Liver (tissue), 9 donors: ENCODE data around the gene EFCAB10. TPM values are rescaled to one million over a fixed set of nuclear protein-coding genes. Genes with fewer than 3 reads are reported as not detected.

Source experiments
- DNase-seq: peaks from one replicate; pipeline ENCODE4 v3.0.0-alpha.2; 2017; ENCODE audit warnings: low spot score
- H3K27ac ChIP-seq, 2 donors: one replicate each; pipeline ENCODE4 v1.7.0; 2013; ENCODE audit warnings: inconsistent platforms in 2 of 2, low read length in 2 of 2, control low read depth in 1 of 2, low read depth in 1 of 2, mild to moderate bottlenecking in 1 of 2
- H3K27me3 ChIP-seq, 4 donors: one replicate each; pipeline versions ENCODE4 v1.6.1 to v1.7.0; 2013; ENCODE audit warnings: low read length in 3 of 4, inconsistent platforms in 1 of 4, mild to moderate bottlenecking in 1 of 4, moderate library complexity in 1 of 4; ENCODE audit not compliant: control insufficient read depth in 4 of 4, insufficient read depth in 4 of 4
- H3K36me3 ChIP-seq, 4 donors: one replicate each; pipeline versions ENCODE4 v1.6.1 to v1.7.0; 2013; ENCODE audit warnings: low read length in 3 of 4, mild to moderate bottlenecking in 3 of 4, low read depth in 1 of 4, moderate library complexity in 1 of 4; ENCODE audit not compliant: control insufficient read depth in 4 of 4, insufficient read depth in 3 of 4
- H3K4me1 ChIP-seq, 4 donors: one replicate each; pipeline versions ENCODE4 v1.6.1 to v1.7.0; 2013; ENCODE audit warnings: low read length in 3 of 4, mild to moderate bottlenecking in 3 of 4, moderate library complexity in 1 of 4; ENCODE audit not compliant: control insufficient read depth in 4 of 4, insufficient read depth in 4 of 4
- H3K4me3 ChIP-seq, 3 donors: one replicate each; pipeline versions ENCODE4 v1.6.1 to v1.7.0; 2013; ENCODE audit warnings: low read length in 3 of 3, control low read depth in 1 of 3, low read depth in 1 of 3, mild to moderate bottlenecking in 1 of 3
- H3K9ac ChIP-seq, 2 donors: one replicate each; pipeline ENCODE4 v1.7.0; 2013; ENCODE audit warnings: low read length in 2 of 2, mild to moderate bottlenecking in 2 of 2, moderate library complexity in 2 of 2, control low read depth in 1 of 2, low read depth in 1 of 2
- H3K9me3 ChIP-seq, 4 donors: one replicate each; pipeline versions ENCODE4 v1.6.1 to v1.7.0; 2013; ENCODE audit warnings: low read length in 3 of 4; ENCODE audit not compliant: control insufficient read depth in 4 of 4
- EGR1 ChIP-seq, 2 donors: IDR thresholded peaks; 2 replicates each; pipeline ENCODE4 v1.6.1; 2016 to 2018; ENCODE audit warnings: antibody characterized with exemption in 2 of 2, low read depth in 2 of 2
- FOXA1 ChIP-seq: IDR thresholded peaks from 2 replicates; pipeline ENCODE4 v1.6.1; 2016; ENCODE audit warnings: antibody characterized with exemption
- FOXA2 ChIP-seq: IDR thresholded peaks from 2 replicates; pipeline ENCODE4 v1.6.1; 2016; ENCODE audit warnings: antibody characterized with exemption
- GABPA ChIP-seq, 2 donors: IDR thresholded peaks in 1 of 2; conservative IDR thresholded peaks in 1 of 2; 2 replicates each; pipeline ENCODE4 v1.6.1; 2016; ENCODE audit warnings: antibody characterized with exemption in 2 of 2, mild to moderate bottlenecking in 1 of 2, moderate library complexity in 1 of 2
- HNF4A ChIP-seq, 2 donors: conservative IDR thresholded peaks; 2 replicates each; pipeline ENCODE4 v1.6.1; 2016; ENCODE audit warnings: antibody characterized with exemption in 2 of 2, mild to moderate bottlenecking in 2 of 2
- HNF4G ChIP-seq: IDR thresholded peaks from 2 replicates; pipeline ENCODE4 v1.6.1; 2016; ENCODE audit warnings: antibody characterized with exemption
- JUND ChIP-seq, 2 donors: IDR thresholded peaks; 2 replicates each; pipeline ENCODE4 v1.6.1; 2016; ENCODE audit warnings: antibody characterized with exemption in 2 of 2
- NR2F2 ChIP-seq: IDR thresholded peaks from 2 replicates; pipeline ENCODE4 v1.6.1; 2016; ENCODE audit warnings: antibody characterized with exemption
- RAD21 ChIP-seq, 2 donors: IDR thresholded peaks; 2 replicates each; pipeline ENCODE4 v1.6.1; 2016; ENCODE audit warnings: antibody characterized with exemption in 2 of 2, mild to moderate bottlenecking in 2 of 2
- RXRA ChIP-seq, 2 donors: IDR thresholded peaks; 2 replicates each; pipeline ENCODE4 v1.6.1; 2017 to 2018; ENCODE audit warnings: antibody characterized with exemption in 2 of 2, mild to moderate bottlenecking in 1 of 2
- SP1 ChIP-seq: IDR thresholded peaks from 2 replicates; pipeline ENCODE4 v1.6.1; 2018; ENCODE audit warnings: antibody characterized with exemption, mild to moderate bottlenecking
- TAF1 ChIP-seq: conservative IDR thresholded peaks from 2 replicates; pipeline ENCODE4 v1.6.1; 2016; ENCODE audit warnings: antibody characterized with exemption, mild to moderate bottlenecking
- YY1 ChIP-seq: IDR thresholded peaks from 2 replicates; pipeline ENCODE4 v1.6.1; 2016; ENCODE audit warnings: antibody characterized with exemption, mild to moderate bottlenecking
- WGBS: extraction: QIAGEN DNeasy Blood & Tissue Kit; methylation state at CpG from one replicate; pipeline ENCODE4 v1.1.7; 2013; 5-methylcytosine and 5-hydroxymethylcytosine counted together
- polyA plus RNA-seq, 2 donors: library from polyadenylated mRNA; stranded (reverse) in 1 of 2; unstranded in 1 of 2; fragments of 200-250 nt in 1 of 2; fragments of >200 nt in 1 of 2; fragmentation: Nextera tagmentation in 1 of 2; extraction: Ambion mirVana in 1 of 2; gene quantifications; one replicate each; pipeline versions ENCODE4 v1.2.1 to v1.2.3, GENCODE V29; 2013 to 2015
- total RNA-seq, 2 donors: library from RNA; depleted of rRNA; stranded (reverse); fragments of >200 nt; gene quantifications; one replicate each; pipeline ENCODE4 v1.2.3, GENCODE V29; 2014
- TF ChIP-seq, protein P1 (sequence below): IDR thresholded peaks from 2 replicates; pipeline ENCODE4 v1.6.1; 2016; ENCODE audit warnings: antibody characterized with exemption
- TF ChIP-seq, protein P2 (sequence below): IDR thresholded peaks from 2 replicates; pipeline ENCODE4 v1.6.1; 2016; ENCODE audit warnings: antibody characterized with exemption
- TF ChIP-seq, protein P3 (sequence below): IDR thresholded peaks from 2 replicates; pipeline ENCODE4 v1.6.1; 2016; ENCODE audit warnings: antibody characterized with exemption
- TF ChIP-seq, protein P4 (sequence below): IDR thresholded peaks from 2 replicates; pipeline ENCODE4 v1.6.1; 2016; ENCODE audit warnings: antibody characterized with exemption, mild to moderate bottlenecking
- TF ChIP-seq, protein P5 (sequence below): fragments of 150-350 bp; IDR thresholded peaks from 2 replicates; pipeline ENCODE4 v1.5.1; 2017; ENCODE audit warnings: improper control_type of control experiment, low read depth, low read length; ENCODE audit not compliant: missing input control
- donor health status: healthy.
- donor health status: healthy.
- donor health status: healthy.
- donor health status: healthy.
- donor health status: healthy.

Gene EFCAB10
- total and polyA plus RNA-seq, 4 donors: 0.25 TPM; not detected in 3

DNA sequence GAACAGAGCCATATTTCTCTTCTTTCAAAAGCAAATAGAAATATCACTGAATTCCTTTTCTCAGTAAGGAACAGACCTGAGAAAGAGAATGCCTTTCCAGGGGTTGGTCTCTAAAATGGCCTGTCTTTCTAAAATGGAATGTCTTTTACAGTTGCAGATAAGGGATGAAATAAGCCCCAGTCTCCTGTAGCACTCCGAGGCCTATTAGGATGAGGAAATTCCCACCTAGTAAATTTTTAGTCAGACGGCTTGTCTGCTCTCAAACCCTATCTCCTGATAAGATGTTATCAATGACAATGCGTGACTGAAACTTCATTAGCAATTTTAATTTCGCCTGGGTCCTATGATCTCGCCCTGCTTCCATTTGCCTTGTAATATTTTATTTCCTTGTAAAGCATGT lies 2.9 kb upstream of the EFCAB10 start:
- H3K9ac ChIP-seq: no peak overlapping the region
- H3K4me1 ChIP-seq: peaks cover 0 to 4% (median under 1%) of the 10 kb centered on the region in 4 donors
- no peaks in the 10 kb centered on the region for H3K27me3 ChIP-seq
- TF ChIP-seq TAF1: no peak
- TF ChIP-seq, protein P1, sequence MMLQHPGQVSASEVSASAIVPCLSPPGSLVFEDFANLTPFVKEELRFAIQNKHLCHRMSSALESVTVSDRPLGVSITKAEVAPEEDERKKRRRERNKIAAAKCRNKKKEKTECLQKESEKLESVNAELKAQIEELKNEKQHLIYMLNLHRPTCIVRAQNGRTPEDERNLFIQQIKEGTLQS: no peak
- no peak for TF ChIP-seq EGR1 (IDR thresholded peaks at IDR 0.05; ENCODE audit: low read depth in 2 of 2)
- no peak for TF ChIP-seq FOXA1
- TF ChIP-seq RXRA (IDR thresholded peaks at IDR 0.05): no peak
- no peak for TF ChIP-seq JUND (IDR thresholded peaks at IDR 0.05)
- TF ChIP-seq SP1: no peak
- no peak for TF ChIP-seq YY1
- no peak for TF ChIP-seq HNF4A (conservative IDR thresholded peaks at IDR 0.05)
- TF ChIP-seq, protein P2, sequence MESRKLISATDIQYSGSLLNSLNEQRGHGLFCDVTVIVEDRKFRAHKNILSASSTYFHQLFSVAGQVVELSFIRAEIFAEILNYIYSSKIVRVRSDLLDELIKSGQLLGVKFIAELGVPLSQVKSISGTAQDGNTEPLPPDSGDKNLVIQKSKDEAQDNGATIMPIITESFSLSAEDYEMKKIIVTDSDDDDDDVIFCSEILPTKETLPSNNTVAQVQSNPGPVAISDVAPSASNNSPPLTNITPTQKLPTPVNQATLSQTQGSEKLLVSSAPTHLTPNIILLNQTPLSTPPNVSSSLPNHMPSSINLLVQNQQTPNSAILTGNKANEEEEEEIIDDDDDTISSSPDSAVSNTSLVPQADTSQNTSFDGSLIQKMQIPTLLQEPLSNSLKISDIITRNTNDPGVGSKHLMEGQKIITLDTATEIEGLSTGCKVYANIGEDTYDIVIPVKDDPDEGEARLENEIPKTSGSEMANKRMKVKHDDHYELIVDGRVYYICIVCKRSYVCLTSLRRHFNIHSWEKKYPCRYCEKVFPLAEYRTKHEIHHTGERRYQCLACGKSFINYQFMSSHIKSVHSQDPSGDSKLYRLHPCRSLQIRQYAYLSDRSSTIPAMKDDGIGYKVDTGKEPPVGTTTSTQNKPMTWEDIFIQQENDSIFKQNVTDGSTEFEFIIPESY: no peak
- TF ChIP-seq, protein P3, sequence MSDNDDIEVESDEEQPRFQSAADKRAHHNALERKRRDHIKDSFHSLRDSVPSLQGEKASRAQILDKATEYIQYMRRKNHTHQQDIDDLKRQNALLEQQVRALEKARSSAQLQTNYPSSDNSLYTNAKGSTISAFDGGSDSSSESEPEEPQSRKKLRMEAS: no peak
- no peak for TF ChIP-seq GABPA (IDR thresholded peaks at IDR 0.05 in 1 of 2, conservative IDR thresholded peaks at IDR 0.05 in 1 of 2)
- no peak for TF ChIP-seq RAD21 (IDR thresholded peaks at IDR 0.05)
- TF ChIP-seq, protein P4, sequence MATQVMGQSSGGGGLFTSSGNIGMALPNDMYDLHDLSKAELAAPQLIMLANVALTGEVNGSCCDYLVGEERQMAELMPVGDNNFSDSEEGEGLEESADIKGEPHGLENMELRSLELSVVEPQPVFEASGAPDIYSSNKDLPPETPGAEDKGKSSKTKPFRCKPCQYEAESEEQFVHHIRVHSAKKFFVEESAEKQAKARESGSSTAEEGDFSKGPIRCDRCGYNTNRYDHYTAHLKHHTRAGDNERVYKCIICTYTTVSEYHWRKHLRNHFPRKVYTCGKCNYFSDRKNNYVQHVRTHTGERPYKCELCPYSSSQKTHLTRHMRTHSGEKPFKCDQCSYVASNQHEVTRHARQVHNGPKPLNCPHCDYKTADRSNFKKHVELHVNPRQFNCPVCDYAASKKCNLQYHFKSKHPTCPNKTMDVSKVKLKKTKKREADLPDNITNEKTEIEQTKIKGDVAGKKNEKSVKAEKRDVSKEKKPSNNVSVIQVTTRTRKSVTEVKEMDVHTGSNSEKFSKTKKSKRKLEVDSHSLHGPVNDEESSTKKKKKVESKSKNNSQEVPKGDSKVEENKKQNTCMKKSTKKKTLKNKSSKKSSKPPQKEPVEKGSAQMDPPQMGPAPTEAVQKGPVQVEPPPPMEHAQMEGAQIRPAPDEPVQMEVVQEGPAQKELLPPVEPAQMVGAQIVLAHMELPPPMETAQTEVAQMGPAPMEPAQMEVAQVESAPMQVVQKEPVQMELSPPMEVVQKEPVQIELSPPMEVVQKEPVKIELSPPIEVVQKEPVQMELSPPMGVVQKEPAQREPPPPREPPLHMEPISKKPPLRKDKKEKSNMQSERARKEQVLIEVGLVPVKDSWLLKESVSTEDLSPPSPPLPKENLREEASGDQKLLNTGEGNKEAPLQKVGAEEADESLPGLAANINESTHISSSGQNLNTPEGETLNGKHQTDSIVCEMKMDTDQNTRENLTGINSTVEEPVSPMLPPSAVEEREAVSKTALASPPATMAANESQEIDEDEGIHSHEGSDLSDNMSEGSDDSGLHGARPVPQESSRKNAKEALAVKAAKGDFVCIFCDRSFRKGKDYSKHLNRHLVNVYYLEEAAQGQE: no peak
- TF ChIP-seq FOXA2: no peak
- no peak for TF ChIP-seq HNF4G
- TF ChIP-seq, protein P5, sequence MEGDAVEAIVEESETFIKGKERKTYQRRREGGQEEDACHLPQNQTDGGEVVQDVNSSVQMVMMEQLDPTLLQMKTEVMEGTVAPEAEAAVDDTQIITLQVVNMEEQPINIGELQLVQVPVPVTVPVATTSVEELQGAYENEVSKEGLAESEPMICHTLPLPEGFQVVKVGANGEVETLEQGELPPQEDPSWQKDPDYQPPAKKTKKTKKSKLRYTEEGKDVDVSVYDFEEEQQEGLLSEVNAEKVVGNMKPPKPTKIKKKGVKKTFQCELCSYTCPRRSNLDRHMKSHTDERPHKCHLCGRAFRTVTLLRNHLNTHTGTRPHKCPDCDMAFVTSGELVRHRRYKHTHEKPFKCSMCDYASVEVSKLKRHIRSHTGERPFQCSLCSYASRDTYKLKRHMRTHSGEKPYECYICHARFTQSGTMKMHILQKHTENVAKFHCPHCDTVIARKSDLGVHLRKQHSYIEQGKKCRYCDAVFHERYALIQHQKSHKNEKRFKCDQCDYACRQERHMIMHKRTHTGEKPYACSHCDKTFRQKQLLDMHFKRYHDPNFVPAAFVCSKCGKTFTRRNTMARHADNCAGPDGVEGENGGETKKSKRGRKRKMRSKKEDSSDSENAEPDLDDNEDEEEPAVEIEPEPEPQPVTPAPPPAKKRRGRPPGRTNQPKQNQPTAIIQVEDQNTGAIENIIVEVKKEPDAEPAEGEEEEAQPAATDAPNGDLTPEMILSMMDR: no peak
- TF ChIP-seq NR2F2: no peak
- DNase-seq: no peak
- 96% methylated on average over 5 of the region's 5 CpGs for WGBS
- H3K36me3 ChIP-seq: no peaks in the 10 kb centered on the region
- no peak overlapping the region for H3K4me3 ChIP-seq
- no peaks in the 10 kb centered on the region for H3K9me3 ChIP-seq
- H3K27ac ChIP-seq: no peak overlapping the region
